Neural crest cell (in vitro differentiated cells): ENCODE measurements around the gene RPL19. TPM values are rescaled to one million over a fixed set of nuclear protein-coding genes. Genes with fewer than 3 reads are reported as not detected.

Source experiments
- DNase-seq: peaks from one replicate; pipeline ENCODE4 v3.0.0; 2021; ENCODE audit warnings: low read depth, mixed read lengths, low spot score
- H3K27ac Mint-ChIP-seq: one replicate; pipeline ENCODE4 v1.8.0; 2021; ENCODE audit warnings: mild to moderate bottlenecking, mixed read lengths; ENCODE audit not compliant: unreplicated experiment
- H3K27me3 Mint-ChIP-seq: 2 replicates; pipeline ENCODE4 v1.8.0; 2021; ENCODE audit warnings: low read depth, mild to moderate bottlenecking, mixed read lengths
- H3K36me3 Mint-ChIP-seq: 2 replicates; pipeline ENCODE4 v1.8.0; 2021; ENCODE audit warnings: low read depth, mild to moderate bottlenecking, mixed read lengths
- H3K4me1 Mint-ChIP-seq: 2 replicates; pipeline ENCODE4 v1.8.0; 2021; ENCODE audit warnings: mixed read lengths
- H3K4me3 Mint-ChIP-seq: one replicate; pipeline ENCODE4 v1.8.0; 2021; ENCODE audit warnings: mild to moderate bottlenecking, mixed read lengths
- H3K9me3 Mint-ChIP-seq: 2 replicates; pipeline ENCODE4 v1.8.0; 2021; ENCODE audit warnings: mixed read lengths
- CTCF ChIP-seq: fragments of 200-600 bp; sonication (generic); conservative IDR thresholded peaks from 2 replicates; pipeline ENCODE4 v1.5.0; 2021; ENCODE audit warnings: antibody characterized with exemption, mild to moderate bottlenecking
- total RNA-seq: library from RNA; stranded (reverse); gene quantifications from 2 replicates; pipeline ENCODE4 v1.2.1, GENCODE V29; 2021

Gene RPL19
- total RNA-seq, 1 donor from 2014 or later = 1,874 TPM

- Mint-ChIP-seq H3K36me3 (peaks cover 5% of the 10 kb centered on the region), H3K27ac (no peak overlapping the region), H3K4me3 (peak overlapping the region; percentile 85), H3K4me1 (peaks cover 37% of the 10 kb centered on the region), H3K9me3 (no peaks in the 10 kb centered on the region), H3K27me3 (no peaks in the 10 kb centered on the region)
- no peak for TF ChIP-seq CTCF
- no peak for DNase-seq
These were observed 5.0 kb upstream of the RPL19 start for GRCh38 chr17:39194985-39195524.

GRCh38 chr17:39195568-39196160 lies 4.4 kb upstream of the RPL19 start:
- H3K27ac Mint-ChIP-seq = no peak overlapping the region
- no peaks in the 10 kb centered on the region for H3K27me3 Mint-ChIP-seq

GRCh38 chr17:39196241-39196807 lies 3.8 kb upstream of the RPL19 start:
- Mint-ChIP-seq H3K9me3 (no peaks in the 10 kb centered on the region), H3K4me3 (peak overlapping the region; percentile 85), H3K4me1 (peaks cover 47% of the 10 kb centered on the region), H3K27me3 (no peaks in the 10 kb centered on the region), H3K27ac (no peak overlapping the region), H3K36me3 (peaks cover 8% of the 10 kb centered on the region)
- no peak for DNase-seq
- TF ChIP-seq CTCF = no peak

More at GRCh38 chr17:39195568-39196160, 4.4 kb upstream of the RPL19 start:
- TF ChIP-seq CTCF = no peak
- H3K4me3 Mint-ChIP-seq = peak overlapping the region; percentile 85
- peaks cover 40% of the 10 kb centered on the region for H3K4me1 Mint-ChIP-seq
- no peak for DNase-seq
- peaks cover 5% of the 10 kb centered on the region for H3K36me3 Mint-ChIP-seq
- no peaks in the 10 kb centered on the region for H3K9me3 Mint-ChIP-seq

GRCh38 chr17:39196808-39197291 lies 3.2 kb upstream of the RPL19 start:
- no peak overlapping the region for H3K27ac Mint-ChIP-seq
- peaks cover 47% of the 10 kb centered on the region for H3K4me1 Mint-ChIP-seq
- H3K4me3 Mint-ChIP-seq = peak overlapping the region; percentile 88

More at GRCh38 chr17:39196808-39197291, 3.2 kb upstream of the RPL19 start:
- Mint-ChIP-seq H3K9me3 (no peaks in the 10 kb centered on the region), H3K27me3 (no peaks in the 10 kb centered on the region), H3K36me3 (peaks cover 8% of the 10 kb centered on the region)
- DNase-seq = no peak
- TF ChIP-seq CTCF = no peak
